Measurements from ENCODE around the gene GRM1.
A peak's percentile ranks its signal among the peaks of the same experiment; 100 is the strongest.

GRM1 gene

GRCh38 chr6:146028252-146028795 lies 538 bp upstream of the GRM1 start:
- no peak for TF ChIP-seq CTCF (IDR thresholded peaks at IDR 0.05; ENCODE audit: low read depth, low read length, missing control alignments)
- no peak overlapping the region for H3K4me3 ChIP-seq (replicated peaks; ENCODE audit: low read depth, low read length)
- peak; percentile 20 for DNase-seq (ENCODE audit: extremely low read depth, low read depth)

GRCh38 chr6:146029573-146030184 lies 817 bp downstream of the GRM1 start:
- no peak overlapping the region for H3K4me3 ChIP-seq (replicated peaks; ENCODE audit: low read depth, low read length)
- TF ChIP-seq CTCF (IDR thresholded peaks at IDR 0.05; ENCODE audit: low read depth, low read length, missing control alignments), result no peak
- DNase-seq (ENCODE audit: extremely low read depth, low read depth), result no peak

- H3K4me3 ChIP-seq (replicated peaks; ENCODE audit: low read depth, low read length), result no peak overlapping the region
- DNase-seq (ENCODE audit: extremely low read depth, low read depth), result no peak
- no peak for TF ChIP-seq CTCF (IDR thresholded peaks at IDR 0.05; ENCODE audit: low read depth, low read length, missing control alignments)
These were observed 3.5 kb downstream of the GRM1 start for GRCh38 chr6:146032387-146032786.

- DNase-seq (ENCODE audit: extremely low read depth, low read depth), result no peak
- no peak overlapping the region for H3K4me3 ChIP-seq (replicated peaks; ENCODE audit: low read depth, low read length)
- TF ChIP-seq CTCF (IDR thresholded peaks at IDR 0.05; ENCODE audit: low read depth, low read length, missing control alignments), result no peak
These were observed 11.5 kb downstream of the GRM1 start for GRCh38 chr6:146040360-146040759.

- DNase-seq (ENCODE audit: extremely low read depth, low read depth), result peak; percentile 4
- H3K4me3 ChIP-seq (replicated peaks; ENCODE audit: low read depth, low read length), result no peak overlapping the region
- TF ChIP-seq CTCF (IDR thresholded peaks at IDR 0.05; ENCODE audit: low read depth, low read length, missing control alignments), result peak; percentile 41
These were observed 12.4 kb downstream of the GRM1 start for GRCh38 chr6:146041282-146041681.

- DNase-seq (ENCODE audit: extremely low read depth, low read depth), result no peak
- no peak for TF ChIP-seq CTCF (IDR thresholded peaks at IDR 0.05; ENCODE audit: low read depth, low read length, missing control alignments)
- H3K4me3 ChIP-seq (replicated peaks; ENCODE audit: low read depth, low read length), result no peak overlapping the region
These were observed 18.5 kb downstream of the GRM1 start for GRCh38 chr6:146047371-146047770.

- TF ChIP-seq CTCF (IDR thresholded peaks at IDR 0.05; ENCODE audit: low read depth, low read length, missing control alignments), result no peak
- no peak for DNase-seq (ENCODE audit: extremely low read depth, low read depth)
- no peak overlapping the region for H3K4me3 ChIP-seq (replicated peaks; ENCODE audit: low read depth, low read length)
These were observed 21.3 kb downstream of the GRM1 start for GRCh38 chr6:146050168-146050567.
